Right atrium auricular region (tissue), 2 donors: Measurements from ENCODE around the gene SIK3. TPM values are rescaled to one million over a fixed set of nuclear protein-coding genes. Genes with fewer than 3 reads are reported as not detected.
A peak's percentile ranks its signal among the peaks of the same experiment; 100 is the strongest.

Experiments
- DNase-seq: peaks from one replicate; pipeline ENCODE4 v3.0.0-alpha.2; 2019; ENCODE audit warnings: low spot score
- H3K27ac ChIP-seq, 2 donors: fragments of 200-600 bp; sonication (generic); 1 replicate in 1 of 2; 2 replicates in 1 of 2; pipeline ENCODE4 v1.5.1; 2016 to 2019
- H3K27me3 ChIP-seq, 2 donors: fragments of 200-600 bp; sonication (generic); one replicate each; pipeline versions ENCODE4 v1.5.1 to v1.6.0; 2017 to 2019
- H3K36me3 ChIP-seq: fragments of 200-600 bp; sonication (generic); one replicate; pipeline ENCODE4 v1.5.1; 2016
- H3K4me1 ChIP-seq, 2 donors: fragments of 200-600 bp; sonication (generic); one replicate each; pipeline versions ENCODE4 v1.5.1 to v1.6.0; 2017 to 2019
- H3K4me3 ChIP-seq, 2 donors: fragments of 200-600 bp; sonication (generic); 1 replicate in 1 of 2; 2 replicates in 1 of 2; pipeline ENCODE4 v1.5.1; 2017 to 2019; ENCODE audit warnings: mild to moderate bottlenecking in 1 of 2, moderate library complexity in 1 of 2
- H3K9me3 ChIP-seq, 2 donors: fragments of 200-600 bp; sonication (generic); one replicate each; pipeline ENCODE4 v1.5.1; 2019
- total RNA-seq, 2 donors: library from RNA; depleted of rRNA; stranded (reverse); fragments of >200 nt; gene quantifications; one replicate each; pipeline ENCODE4 v1.1.0, GENCODE V29; 2016
- TF ChIP-seq, protein P1 (sequence below), 2 donors: fragments of 200-600 bp; sonication (generic); IDR thresholded peaks; one replicate each; pipeline ENCODE4 v1.5.1; 2019; ENCODE audit warnings: antibody characterized with exemption in 2 of 2

The SIK3 gene
- total RNA-seq, 2 donors from 2014 or later, result 27.0 to 40.1 TPM

DNA sequence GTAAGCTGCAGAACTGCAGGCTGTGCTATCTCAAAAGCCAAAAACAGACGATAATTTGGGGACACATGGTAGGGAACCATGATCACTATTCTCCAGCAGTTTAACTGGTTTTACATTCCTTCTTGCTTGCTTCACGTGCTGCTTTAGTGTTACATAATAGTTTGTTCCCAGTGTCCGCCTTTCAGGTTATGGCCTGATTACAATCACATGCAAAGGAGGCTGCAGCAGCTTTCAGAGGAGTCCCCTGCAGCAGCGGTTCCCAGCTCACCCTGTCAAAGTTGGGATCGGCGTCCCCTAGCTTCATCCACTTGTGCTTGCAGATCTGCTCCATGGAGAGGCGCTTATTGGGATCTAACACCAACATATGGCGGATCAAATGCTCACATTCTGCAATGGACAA is 221.6 kb downstream of the SIK3 start:
- H3K27me3 ChIP-seq, result no peaks in the 10 kb centered on the region
- no peaks in the 10 kb centered on the region for H3K9me3 ChIP-seq
- H3K4me3 ChIP-seq, result no peak overlapping the region
- peaks cover 24% of the 10 kb centered on the region for H3K36me3 ChIP-seq
- peaks cover 0 to 32% of the 10 kb centered on the region in 2 donors for H3K4me1 ChIP-seq
- TF ChIP-seq, protein P1, sequence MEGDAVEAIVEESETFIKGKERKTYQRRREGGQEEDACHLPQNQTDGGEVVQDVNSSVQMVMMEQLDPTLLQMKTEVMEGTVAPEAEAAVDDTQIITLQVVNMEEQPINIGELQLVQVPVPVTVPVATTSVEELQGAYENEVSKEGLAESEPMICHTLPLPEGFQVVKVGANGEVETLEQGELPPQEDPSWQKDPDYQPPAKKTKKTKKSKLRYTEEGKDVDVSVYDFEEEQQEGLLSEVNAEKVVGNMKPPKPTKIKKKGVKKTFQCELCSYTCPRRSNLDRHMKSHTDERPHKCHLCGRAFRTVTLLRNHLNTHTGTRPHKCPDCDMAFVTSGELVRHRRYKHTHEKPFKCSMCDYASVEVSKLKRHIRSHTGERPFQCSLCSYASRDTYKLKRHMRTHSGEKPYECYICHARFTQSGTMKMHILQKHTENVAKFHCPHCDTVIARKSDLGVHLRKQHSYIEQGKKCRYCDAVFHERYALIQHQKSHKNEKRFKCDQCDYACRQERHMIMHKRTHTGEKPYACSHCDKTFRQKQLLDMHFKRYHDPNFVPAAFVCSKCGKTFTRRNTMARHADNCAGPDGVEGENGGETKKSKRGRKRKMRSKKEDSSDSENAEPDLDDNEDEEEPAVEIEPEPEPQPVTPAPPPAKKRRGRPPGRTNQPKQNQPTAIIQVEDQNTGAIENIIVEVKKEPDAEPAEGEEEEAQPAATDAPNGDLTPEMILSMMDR (IDR thresholded peaks at IDR 0.05), result no peak
- no peak overlapping the region for H3K27ac ChIP-seq
- DNase-seq, result no peak

DNA sequence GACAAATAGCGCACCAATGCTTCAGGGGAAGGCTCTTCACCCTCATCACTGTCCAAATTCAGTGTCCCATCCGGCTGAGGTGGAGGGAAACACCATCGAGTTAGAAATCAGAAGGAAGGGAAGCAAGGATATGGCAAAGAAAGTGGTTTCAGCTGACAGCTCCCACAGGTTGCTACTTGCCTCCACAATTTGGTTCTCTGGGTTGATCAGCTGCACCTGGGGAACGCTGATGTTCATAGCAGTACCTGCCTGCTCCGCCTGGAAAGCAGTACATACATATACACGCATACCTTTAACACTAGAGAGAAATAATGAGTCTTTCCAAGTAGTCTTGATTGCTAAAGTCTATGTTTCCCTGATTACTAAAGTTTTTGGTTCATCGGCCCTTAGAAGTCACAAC is 223.0 kb downstream of the SIK3 start:
- Histone ChIP-seq H3K27ac (peak overlapping the region in 1 of 2 donors; percentile 78), H3K27me3 (no peaks in the 10 kb centered on the region), H3K4me3 (no peak overlapping the region), H3K9me3 (no peaks in the 10 kb centered on the region), H3K36me3 (peaks cover 25% of the 10 kb centered on the region), H3K4me1 (peaks cover 0 to 38% of the 10 kb centered on the region in 2 donors)
- TF ChIP-seq, protein P1 (IDR thresholded peaks at IDR 0.05), result no peak
- DNase-seq, result no peak

DNA sequence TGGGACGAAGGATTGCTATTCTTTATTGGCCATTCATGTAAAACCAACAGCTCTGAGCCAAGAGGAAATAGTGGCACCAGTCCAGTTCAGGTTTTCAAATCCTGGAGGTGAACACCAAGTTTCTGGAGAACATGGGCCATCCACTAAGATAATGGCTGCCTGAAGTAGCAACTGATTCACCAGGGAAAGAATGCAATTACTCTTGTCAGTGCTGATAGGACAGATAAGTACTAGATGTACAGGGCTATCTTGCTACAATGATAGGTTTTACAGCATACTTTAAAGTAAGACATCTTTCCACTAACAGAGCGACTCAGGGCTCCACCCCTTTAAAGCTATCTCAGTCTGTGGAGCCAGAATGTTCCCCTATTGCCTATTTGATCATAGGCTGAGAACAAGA is 224.0 kb downstream of the SIK3 start:
- Histone ChIP-seq H3K4me1 (peaks cover 0 to 40% of the 10 kb centered on the region in 2 donors), H3K36me3 (peaks cover 34% of the 10 kb centered on the region), H3K9me3 (no peaks in the 10 kb centered on the region), H3K27ac (peak overlapping the region in 1 of 2 donors; percentile 78), H3K4me3 (peak overlapping the region in 1 of 2 donors; percentile 5), H3K27me3 (no peaks in the 10 kb centered on the region)
- TF ChIP-seq, protein P1 (IDR thresholded peaks at IDR 0.05), result no peak
- no peak for DNase-seq

DNA sequence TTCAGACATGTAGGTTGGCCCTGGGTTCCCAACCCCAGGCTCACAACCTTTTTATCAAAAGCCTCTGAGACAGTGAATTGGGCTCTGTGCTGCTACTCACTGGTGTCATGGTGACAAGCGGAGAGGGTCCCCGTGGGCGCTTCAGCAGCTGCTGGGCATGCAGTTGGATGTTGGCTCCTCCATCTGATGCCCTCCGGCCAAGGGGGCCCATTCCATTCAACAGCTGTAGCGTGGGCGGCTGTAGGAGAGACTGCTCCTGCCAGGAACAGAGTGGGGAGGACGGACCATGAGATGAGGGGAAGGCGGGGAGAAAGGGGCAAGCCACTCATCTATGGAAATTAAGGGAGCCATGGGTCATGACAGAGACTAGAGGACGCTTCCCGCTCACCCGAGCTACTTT is 224.8 kb downstream of the SIK3 start:
- Histone ChIP-seq H3K4me1 (peaks cover 0 to 40% of the 10 kb centered on the region in 2 donors), H3K27ac (no peak overlapping the region), H3K27me3 (no peaks in the 10 kb centered on the region), H3K9me3 (no peaks in the 10 kb centered on the region), H3K36me3 (peaks cover 39% of the 10 kb centered on the region), H3K4me3 (no peak overlapping the region)
- DNase-seq, result no peak
- TF ChIP-seq, protein P1 (IDR thresholded peaks at IDR 0.05), result no peak

DNA sequence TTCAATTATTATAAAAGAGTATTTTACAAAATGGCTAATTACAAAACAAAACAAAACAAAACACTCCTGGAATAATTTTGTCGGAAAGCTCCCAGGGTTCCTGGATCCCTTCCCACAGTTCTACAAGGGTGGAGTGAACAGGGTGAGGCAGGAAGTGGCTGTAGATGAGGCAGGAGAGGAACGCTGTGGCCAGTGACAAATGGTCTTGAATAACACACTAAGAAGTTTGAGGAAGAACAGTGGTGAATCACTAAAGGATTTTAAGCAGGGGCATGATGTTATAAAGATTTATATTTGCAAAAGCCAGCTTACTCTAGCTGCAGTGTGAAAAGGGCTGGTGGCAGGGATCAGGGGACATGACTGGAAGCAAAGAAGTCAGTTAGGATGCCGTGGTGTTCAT is 227.0 kb downstream of the SIK3 start:
- DNase-seq, result peak; percentile 63
- H3K4me3 ChIP-seq, result no peak overlapping the region
- H3K27me3 ChIP-seq, result no peaks in the 10 kb centered on the region
- TF ChIP-seq, protein P1 (IDR thresholded peaks at IDR 0.05), result no peak
- peaks cover 0 to 55% of the 10 kb centered on the region in 2 donors for H3K4me1 ChIP-seq
- no peaks in the 10 kb centered on the region for H3K9me3 ChIP-seq
- peak overlapping the region; percentile 14 to 26 for H3K27ac ChIP-seq
- peaks cover 39% of the 10 kb centered on the region for H3K36me3 ChIP-seq

DNA sequence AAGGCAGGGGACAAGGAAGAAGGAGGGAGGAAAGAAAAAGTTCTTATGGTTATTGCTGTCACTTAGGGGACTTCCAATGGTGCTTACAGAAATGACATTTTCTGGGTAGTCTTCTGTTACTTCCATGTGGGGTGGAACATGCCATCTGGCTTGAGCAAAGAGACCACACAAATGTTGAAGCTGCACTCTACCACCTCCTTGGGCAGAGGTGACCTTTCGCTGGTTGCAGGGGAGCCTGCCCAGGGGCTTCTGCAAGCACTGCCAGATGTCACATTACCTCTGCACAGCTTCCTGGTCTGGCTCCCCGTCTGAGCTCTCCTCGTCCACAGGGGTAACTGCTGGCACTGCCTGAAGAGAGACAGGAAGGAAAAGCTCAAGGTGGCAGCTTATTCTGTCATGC is 228.2 kb downstream of the SIK3 start:
- DNase-seq, result no peak
- no peak overlapping the region for H3K27ac ChIP-seq
- TF ChIP-seq, protein P1 (IDR thresholded peaks at IDR 0.05), result no peak
- H3K27me3 ChIP-seq, result no peaks in the 10 kb centered on the region
- peaks cover 32% of the 10 kb centered on the region for H3K36me3 ChIP-seq
- peaks cover 0 to 54% of the 10 kb centered on the region in 2 donors for H3K4me1 ChIP-seq
- H3K4me3 ChIP-seq, result no peak overlapping the region
- no peaks in the 10 kb centered on the region for H3K9me3 ChIP-seq
